OCI-M1 (cell line): ENCODE measurements around the gene EXOC2.

Experiments
- DNase-seq: peaks from one replicate; lab custom pipeline; 2025; lab: John Stamatoyannopoulos, UW

The EXOC2 gene

GRCh38 chr6:680666-681340 is 12.1 kb downstream of the EXOC2 start:
- DNase-seq: no peak

- DNase-seq: no peak
These were observed 12.7 kb downstream of the EXOC2 start for GRCh38 chr6:680251-680650.

GRCh38 chr6:679282-679681 is 13.7 kb downstream of the EXOC2 start:
- no peak for DNase-seq

- DNase-seq: no peak
These were observed 14.4 kb downstream of the EXOC2 start for GRCh38 chr6:678520-678919.

GRCh38 chr6:677919-678318 is 15.0 kb downstream of the EXOC2 start:
- no peak for DNase-seq

- DNase-seq: no peak
These were observed 18.0 kb downstream of the EXOC2 start for GRCh38 chr6:674956-675355.

GRCh38 chr6:674406-674805 is 18.5 kb downstream of the EXOC2 start:
- no peak for DNase-seq

- DNase-seq: no peak
These were observed 25.5 kb downstream of the EXOC2 start for GRCh38 chr6:667253-667927.

GRCh38 chr6:665403-666267 is 27.3 kb downstream of the EXOC2 start:
- DNase-seq: no peak

- DNase-seq: peak; percentile 51
These were observed 29.2 kb downstream of the EXOC2 start for GRCh38 chr6:663788-664187.

- peak; percentile 83 for DNase-seq
These were observed 33.0 kb downstream of the EXOC2 start for GRCh38 chr6:659716-660581.

- DNase-seq: peak; percentile 88
These were observed 34.7 kb downstream of the EXOC2 start for GRCh38 chr6:658244-658643.

- no peak for DNase-seq
These were observed 35.2 kb downstream of the EXOC2 start for GRCh38 chr6:657743-658142.

- no peak for DNase-seq
These were observed 36.3 kb downstream of the EXOC2 start, which contains the start of gene HUS1B for GRCh38 chr6:656460-657252. HUS1B (minus strand) TSS chr6:657100; CDS start chr6:656944, 156 bp downstream.

- no peak for DNase-seq
These were observed 38.8 kb downstream of the EXOC2 start for GRCh38 chr6:654136-654535.

GRCh38 chr6:652865-653264 is 40.1 kb downstream of the EXOC2 start:
- peak; percentile 35 for DNase-seq

- no peak for DNase-seq
These were observed 42.8 kb downstream of the EXOC2 start for GRCh38 chr6:650098-650497.

- DNase-seq: no peak
These were observed 50.1 kb downstream of the EXOC2 start for GRCh38 chr6:642805-643204.

GRCh38 chr6:641225-641985 is 51.5 kb downstream of the EXOC2 start:
- no peak for DNase-seq

GRCh38 chr6:636488-636887 is 56.5 kb downstream of the EXOC2 start:
- no peak for DNase-seq
